GM21619 (cell line): ENCODE results near the gene ERMARD.

Experiments used
- ATAC-seq: cut with Tn5 transposase; IDR thresholded peaks from one replicate; pipeline ENCODE4 v1.9.1; 2021; ENCODE audit not compliant: unreplicated experiment

ERMARD gene

GRCh38 chr6:169824848-169825557 is 73.6 kb downstream of the ERMARD start:
- ATAC-seq, result no peak

- no peak for ATAC-seq
These were observed 74.3 kb downstream of the ERMARD start for GRCh38 chr6:169825558-169826225.

GRCh38 chr6:169826697-169827096 is 75.3 kb downstream of the ERMARD start:
- ATAC-seq, result no peak

- ATAC-seq, result no peak
These were observed 75.9 kb downstream of the ERMARD start for GRCh38 chr6:169827290-169827717.

GRCh38 chr6:169828176-169828575 is 76.8 kb downstream of the ERMARD start:
- ATAC-seq, result no peak

GRCh38 chr6:169829786-169830185 is 78.4 kb downstream of the ERMARD start:
- ATAC-seq, result no peak

GRCh38 chr6:169830876-169831275 is 79.5 kb downstream of the ERMARD start:
- no peak for ATAC-seq
